Activated CD4-positive, alpha-beta T cell treated with anti-CD3 and anti-CD28 coated beads, Interleukin-2, amount 50 U/mL, for 48 hours (primary cell): Measurements from ENCODE around the gene ZIC1.
A peak's percentile ranks its signal among the peaks of the same experiment; 100 is the strongest.

Experiments used
- DNase-seq, 2 experiments: peaks; one replicate each; pipeline ENCODE4 v3.0.0-alpha.2; 2020

The ZIC1 gene

GRCh38 chr3:147409143-147410115, at the start of gene ZIC1:
ZIC1 (plus strand) TSS chr3:147409365; CDS start chr3:147410113, 748 bp downstream.
- DNase-seq, result no peak

- no peak for DNase-seq
These were observed 49.1 kb upstream of the ZIC1 start for GRCh38 chr3:147360051-147360439.

- no peak for DNase-seq
These were observed 48.3 kb upstream of the ZIC1 start for GRCh38 chr3:147360646-147361453.

- peak; percentile 56 to 65 for DNase-seq
These were observed 47.4 kb upstream of the ZIC1 start for GRCh38 chr3:147361454-147362420.

GRCh38 chr3:147364771-147365170, 44.4 kb upstream of the ZIC1 start:
- no peak for DNase-seq

- no peak for DNase-seq
These were observed 43.7 kb upstream of the ZIC1 start for GRCh38 chr3:147365196-147366115.

GRCh38 chr3:147367676-147368075, 41.5 kb upstream of the ZIC1 start:
- DNase-seq, result no peak

- DNase-seq, result no peak
These were observed 41.0 kb upstream of the ZIC1 start for GRCh38 chr3:147368151-147368550.

GRCh38 chr3:147368561-147369221, 40.5 kb upstream of the ZIC1 start:
- no peak for DNase-seq

- DNase-seq, result no peak
These were observed 39.9 kb upstream of the ZIC1 start for GRCh38 chr3:147369231-147369630.

- no peak for DNase-seq
These were observed 39.5 kb upstream of the ZIC1 start for GRCh38 chr3:147369661-147370123.

- DNase-seq, result no peak
These were observed 38.8 kb upstream of the ZIC1 start for GRCh38 chr3:147370349-147370748.

- no peak for DNase-seq
These were observed 38.0 kb upstream of the ZIC1 start for GRCh38 chr3:147371140-147371539.

GRCh38 chr3:147371771-147372340, 37.3 kb upstream of the ZIC1 start:
- no peak for DNase-seq

- DNase-seq, result no peak
These were observed 36.6 kb upstream of the ZIC1 start for GRCh38 chr3:147372525-147373027.

GRCh38 chr3:147373301-147373700, 35.9 kb upstream of the ZIC1 start:
- DNase-seq, result no peak

- no peak for DNase-seq
These were observed 31.5 kb upstream of the ZIC1 start for GRCh38 chr3:147377412-147378367.

GRCh38 chr3:147379651-147380050, 29.5 kb upstream of the ZIC1 start:
- DNase-seq, result no peak
